ENCODE results near the gene PSMD7. TPM values are rescaled to one million over a fixed set of nuclear protein-coding genes. Genes with fewer than 3 reads are reported as not detected.

Gene PSMD7
- total RNA-seq, 1 donor from 2014 or later: 79.8 TPM

DNA sequence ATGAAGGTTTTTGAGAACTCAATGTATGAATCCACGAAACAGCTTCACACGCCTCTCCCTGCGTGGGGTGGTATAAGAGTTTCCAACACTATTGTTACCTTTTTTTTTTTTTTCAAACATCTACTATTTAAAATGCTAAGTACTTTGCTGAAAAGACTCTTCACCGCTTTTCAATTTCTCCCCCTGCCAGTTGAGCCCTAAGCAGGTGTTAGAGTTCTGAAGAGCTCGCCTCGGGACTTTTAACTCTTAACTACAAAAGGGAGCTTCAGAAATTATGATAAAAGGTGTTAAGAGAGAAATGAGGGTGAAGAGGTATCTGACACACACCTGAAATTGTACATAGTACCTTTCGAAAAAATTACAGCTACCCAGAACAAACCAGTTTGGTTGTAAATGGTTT lies 20.9 kb upstream of the PSMD7 start:
- no peak overlapping the region for H3K4me3 ChIP-seq (ENCODE audit: low read depth, low read length)
- no peak for FAIRE-seq
- H3K36me3 ChIP-seq (ENCODE audit: control insufficient read depth, insufficient read depth, low read length): no peaks in the 10 kb centered on the region
- no peak for DNase-seq (ENCODE audit: low read depth)
- TF ChIP-seq CTCF (IDR thresholded peaks at IDR 0.05; ENCODE audit: insufficient read depth, low read length, severe bottlenecking): no peak
- H3K27me3 ChIP-seq (ENCODE audit: control insufficient read depth, insufficient read depth, low read length): no peaks in the 10 kb centered on the region

GRCh38 chr16:74277974-74278373 lies 18.6 kb upstream of the PSMD7 start:
- TF ChIP-seq CTCF (IDR thresholded peaks at IDR 0.05; ENCODE audit: insufficient read depth, low read length, severe bottlenecking): no peak
- H3K4me3 ChIP-seq (ENCODE audit: low read depth, low read length): no peak overlapping the region
- no peaks in the 10 kb centered on the region for H3K36me3 ChIP-seq (ENCODE audit: control insufficient read depth, insufficient read depth, low read length)
- no peak for FAIRE-seq
- no peak for DNase-seq (ENCODE audit: low read depth)
- no peaks in the 10 kb centered on the region for H3K27me3 ChIP-seq (ENCODE audit: control insufficient read depth, insufficient read depth, low read length)

DNA sequence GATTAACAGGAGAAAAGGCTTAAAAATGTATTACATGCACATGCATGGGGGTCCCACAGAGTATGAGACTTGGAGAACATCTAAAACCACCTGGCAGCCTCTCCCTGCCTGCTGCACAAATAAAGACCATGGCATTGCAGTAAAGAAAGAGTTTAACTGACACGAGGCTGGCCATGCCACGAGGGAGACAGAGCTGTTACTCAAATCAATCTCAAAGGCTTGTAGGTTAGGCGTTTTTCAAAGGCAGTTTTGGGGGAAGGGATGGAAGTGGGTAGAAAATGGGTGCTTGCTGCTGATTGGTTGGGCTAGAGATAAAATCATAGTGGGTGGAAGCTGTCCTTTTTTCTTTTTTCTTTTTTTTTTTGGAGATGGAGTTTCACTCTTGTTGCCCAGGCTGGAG lies 17.3 kb upstream of the PSMD7 start:
- TF ChIP-seq CTCF (IDR thresholded peaks at IDR 0.05; ENCODE audit: insufficient read depth, low read length, severe bottlenecking): no peak

GRCh38 chr16:74279805-74280204 lies 16.8 kb upstream of the PSMD7 start:
- DNase-seq (ENCODE audit: low read depth): no peak
- no peaks in the 10 kb centered on the region for H3K27me3 ChIP-seq (ENCODE audit: control insufficient read depth, insufficient read depth, low read length)
- TF ChIP-seq CTCF (IDR thresholded peaks at IDR 0.05; ENCODE audit: insufficient read depth, low read length, severe bottlenecking): no peak
- no peaks in the 10 kb centered on the region for H3K36me3 ChIP-seq (ENCODE audit: control insufficient read depth, insufficient read depth, low read length)
- no peak overlapping the region for H3K4me3 ChIP-seq (ENCODE audit: low read depth, low read length)
- no peak for FAIRE-seq

More for the DNA sequence above, 17.3 kb upstream of the PSMD7 start:
- FAIRE-seq: no peak
- no peaks in the 10 kb centered on the region for H3K27me3 ChIP-seq (ENCODE audit: control insufficient read depth, insufficient read depth, low read length)
- DNase-seq (ENCODE audit: low read depth): no peak
- no peaks in the 10 kb centered on the region for H3K36me3 ChIP-seq (ENCODE audit: control insufficient read depth, insufficient read depth, low read length)
- H3K4me3 ChIP-seq (ENCODE audit: low read depth, low read length): no peak overlapping the region

- no peak for DNase-seq (ENCODE audit: low read depth)
- Histone ChIP-seq H3K4me3 (ENCODE audit: low read depth, low read length) (no peak overlapping the region), H3K36me3 (ENCODE audit: control insufficient read depth, insufficient read depth, low read length) (no peaks in the 10 kb centered on the region), H3K27me3 (ENCODE audit: control insufficient read depth, insufficient read depth, low read length) (no peaks in the 10 kb centered on the region)
- FAIRE-seq: no peak
- TF ChIP-seq CTCF (IDR thresholded peaks at IDR 0.05; ENCODE audit: insufficient read depth, low read length, severe bottlenecking): no peak
Measured at GRCh38 chr16:74280448-74280847, 16.2 kb upstream of the PSMD7 start.

DNA sequence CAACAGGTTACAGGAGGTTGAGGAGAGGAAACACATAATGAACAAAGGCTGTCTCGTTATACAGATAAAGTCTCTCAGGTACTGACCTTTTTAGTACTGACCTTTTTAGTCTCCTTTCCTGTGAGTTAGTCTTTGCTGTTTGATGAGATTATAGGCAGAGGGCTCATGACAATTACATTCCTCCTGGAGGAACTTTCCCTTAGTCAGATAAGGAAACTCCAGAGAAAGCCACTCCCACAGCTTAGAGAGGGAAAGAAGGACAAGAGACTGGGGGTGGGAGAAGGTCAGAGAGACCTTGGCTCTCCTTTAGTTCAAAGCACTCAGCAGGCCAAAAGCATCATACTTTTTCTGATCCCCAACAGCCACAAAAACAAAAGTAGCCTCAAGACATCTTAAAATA lies 15.3 kb upstream of the PSMD7 start:
- H3K36me3 ChIP-seq (ENCODE audit: control insufficient read depth, insufficient read depth, low read length): no peaks in the 10 kb centered on the region
- H3K4me3 ChIP-seq (ENCODE audit: low read depth, low read length): no peak overlapping the region
- no peaks in the 10 kb centered on the region for H3K27me3 ChIP-seq (ENCODE audit: control insufficient read depth, insufficient read depth, low read length)
- no peak for TF ChIP-seq CTCF (IDR thresholded peaks at IDR 0.05; ENCODE audit: insufficient read depth, low read length, severe bottlenecking)
- FAIRE-seq (no peak), DNase-seq (ENCODE audit: low read depth) (peak; percentile 34)

Data from bronchial epithelial cell (primary cell).